H1 (cell line): Measurements from ENCODE around the gene CR2. TPM values are rescaled to one million over a fixed set of nuclear protein-coding genes. Genes with fewer than 3 reads are reported as not detected.

Experiments
- CTCF ChIA-PET: fragments of 300-600 bp; sonication (Branson Sonifier 250); formaldehyde crosslinking; loops from one replicate; lab custom pipeline; 2021; ENCODE audit not compliant: partially characterized antibody; lab: Charles Lee
- POLR2A ChIA-PET: fragments of 300-600 bp; sonication (Branson Sonifier 250); formaldehyde crosslinking; loops from one replicate; lab custom pipeline; 2021; ENCODE audit warnings: inconsistent platforms; ENCODE audit not compliant: partially characterized antibody; lab: Charles Lee
- DNase-seq, 2 experiments: peaks; one replicate each; pipeline versions ENCODE4 v3.0.0 to v3.0.0-alpha.2; 2010 to 2022; ENCODE audit warnings: low spot score in 2 of 2, low read depth in 1 of 2, mixed read lengths in 1 of 2
- FAIRE-seq: peaks from 2 replicates; lab custom pipeline; 2011; peaks lifted over from hg19 to GRCh38; lab: Jason Lieb, UNC
- H2AFZ ChIP-seq: 2 replicates; pipeline ENCODE4 v1.8.1; 2012; ENCODE audit warnings: low read length, inconsistent platforms
- H2AK5ac ChIP-seq: 2 replicates; pipeline ENCODE4 v1.6.1; 2013; ENCODE audit warnings: low read depth, low read length
- H2BK120ac ChIP-seq: replicated peaks from 2 replicates; pipeline ENCODE3; 2013; ENCODE audit warnings: low read depth, low read length, inconsistent platforms
- H2BK12ac ChIP-seq: 2 replicates; pipeline ENCODE4 v1.6.1; 2013; ENCODE audit warnings: low read depth, low read length
- H2BK15ac ChIP-seq: 2 replicates; pipeline ENCODE4 v1.6.1; 2013; ENCODE audit warnings: low read length
- H2BK20ac ChIP-seq: 2 replicates; pipeline ENCODE4 v1.6.1; 2013; ENCODE audit warnings: low read length
- H2BK5ac ChIP-seq: 2 replicates; pipeline ENCODE4 v1.6.1; 2013; ENCODE audit warnings: low read depth, low read length
- H3K14ac ChIP-seq: 2 replicates; pipeline ENCODE4 v1.6.1; 2013; ENCODE audit warnings: inconsistent platforms; ENCODE audit not compliant: insufficient read length
- H3K18ac ChIP-seq: 2 replicates; pipeline ENCODE4 v1.6.1; 2013; ENCODE audit warnings: low read length; ENCODE audit errors: extremely low read depth
- H3K23ac ChIP-seq: 2 replicates; pipeline ENCODE4 v1.6.1; 2013; ENCODE audit warnings: inconsistent platforms; ENCODE audit not compliant: insufficient read length
- H3K23me2 ChIP-seq: 2 replicates; pipeline ENCODE4 v1.6.1; 2013; ENCODE audit warnings: low read depth, low read length
- H3K27ac ChIP-seq: 2 replicates; pipeline ENCODE4 v1.6.1; 2011; ENCODE audit warnings: low read depth, low read length, inconsistent platforms
- H3K27me3 ChIP-seq, 4 experiments: replicated peaks in 1 of 4; 1 replicate in 1 of 4; 2 replicates in 3 of 4; pipeline versions ENCODE4 v1.6.1 to v1.8.1; 2011 to 2013; ENCODE audit warnings: low read length in 3 of 4, mild to moderate bottlenecking in 3 of 4, inconsistent platforms in 2 of 4, mixed read lengths in 2 of 4, moderate library complexity in 1 of 4; ENCODE audit not compliant: control insufficient read depth in 3 of 4, insufficient read depth in 3 of 4; ENCODE audit errors: extremely low read depth in 1 of 4
- H3K36me3 ChIP-seq, 4 experiments: 2 replicates each; pipeline versions ENCODE4 v1.6.1 to v1.8.1; 2011 to 2013; ENCODE audit warnings: mild to moderate bottlenecking in 4 of 4, low read length in 3 of 4, moderate library complexity in 2 of 4, control low read depth in 1 of 4, inconsistent platforms in 1 of 4; ENCODE audit not compliant: insufficient read depth in 4 of 4, control insufficient read depth in 2 of 4
- H3K4ac ChIP-seq: replicated peaks from 2 replicates; pipeline ENCODE3; 2013; ENCODE audit warnings: low read length, low read depth, mixed read lengths, inconsistent platforms; ENCODE audit not compliant: insufficient read length
- H3K4me1 ChIP-seq, 4 experiments: replicated peaks in 1 of 4; 1 replicate in 1 of 4; 2 replicates in 3 of 4; pipeline versions ENCODE4 v1.6.1 to v1.8.1; 2011 to 2013; ENCODE audit warnings: low read length in 3 of 4, inconsistent platforms in 2 of 4, mixed read lengths in 1 of 4; ENCODE audit not compliant: insufficient read depth in 4 of 4, control insufficient read depth in 3 of 4
- H3K4me2 ChIP-seq, 2 experiments: 2 replicates each; pipeline versions ENCODE4 v1.6.1 to v1.8.1; 2011 to 2013; ENCODE audit warnings: low read depth in 2 of 2, low read length in 2 of 2, control low read depth in 1 of 2, inconsistent platforms in 1 of 2, mild to moderate bottlenecking in 1 of 2; ENCODE audit not compliant: insufficient read depth in 1 of 2
- H3K4me3 ChIP-seq, 4 experiments: fragments of 200-600, 300-600 bp in 1 of 4; sonication (generic), shearing (Covaris generic), sonication (Bioruptor Twin) in 1 of 4; 2 replicates each; pipeline versions ENCODE4 v1.5.1 to v1.8.1; 2011 to 2016; ENCODE audit warnings: low read length in 4 of 4, low read depth in 3 of 4, control low read depth in 2 of 4, inconsistent platforms in 2 of 4, mild to moderate bottlenecking in 2 of 4, mixed read lengths in 1 of 4, moderate library complexity in 1 of 4; ENCODE audit not compliant: insufficient read depth in 2 of 4; ENCODE audit errors: extremely low read depth in 1 of 4
- H3K56ac ChIP-seq: replicated peaks from 2 replicates; pipeline ENCODE3; 2013; ENCODE audit warnings: low read depth, mild to moderate bottlenecking, mixed read lengths, low read length, inconsistent platforms; ENCODE audit not compliant: insufficient read length
- H3K79me1 ChIP-seq: 2 replicates; pipeline ENCODE4 v1.6.1; 2013; ENCODE audit warnings: low read depth, low read length, control low read depth
- H3K79me2 ChIP-seq, 2 experiments: 2 replicates each; pipeline versions ENCODE4 v1.6.1 to v1.8.1; 2012 to 2013; ENCODE audit warnings: low read length in 2 of 2, mild to moderate bottlenecking in 2 of 2, inconsistent platforms in 1 of 2; ENCODE audit not compliant: insufficient read depth in 2 of 2, control insufficient read depth in 1 of 2
- H3K9ac ChIP-seq, 4 experiments: replicated peaks in 1 of 4; 1 replicate in 1 of 4; 2 replicates in 3 of 4; pipeline versions ENCODE4 v1.6.1 to v1.8.1; 2011 to 2013; ENCODE audit warnings: low read depth in 3 of 4, low read length in 3 of 4, control low read depth in 2 of 4, mild to moderate bottlenecking in 2 of 4, moderate library complexity in 2 of 4, inconsistent platforms in 1 of 4; ENCODE audit errors: extremely low read depth in 1 of 4
- H3K9me3 ChIP-seq, 2 experiments: 2 replicates each; pipeline versions ENCODE4 v1.6.1 to v1.8.1; 2012 to 2013; ENCODE audit warnings: mild to moderate bottlenecking in 2 of 2, moderate library complexity in 2 of 2, control low read depth in 1 of 2, inconsistent platforms in 1 of 2, low read depth in 1 of 2, low read length in 1 of 2, mixed read lengths in 1 of 2; ENCODE audit not compliant: insufficient read depth in 2 of 2
- H4K20me1 ChIP-seq, 2 experiments: replicated peaks in 1 of 2; 2 replicates each; pipeline versions ENCODE3 to v1.8.1; 2011 to 2013; ENCODE audit warnings: inconsistent platforms in 2 of 2, low read length in 2 of 2, mild to moderate bottlenecking in 1 of 2; ENCODE audit not compliant: insufficient read depth in 2 of 2, control insufficient read depth in 1 of 2
- H4K5ac ChIP-seq: 2 replicates; pipeline ENCODE4 v1.6.1; 2013; ENCODE audit warnings: low read length, low read depth, mixed read lengths, inconsistent platforms; ENCODE audit not compliant: insufficient read length
- H4K8ac ChIP-seq: 2 replicates; pipeline ENCODE4 v1.8.0; 2013; ENCODE audit warnings: mild to moderate bottlenecking, moderate library complexity, low read length, inconsistent platforms; ENCODE audit not compliant: insufficient read depth; ENCODE audit errors: extremely low read depth
- H4K91ac ChIP-seq: replicated peaks from 2 replicates; pipeline ENCODE3; 2013; ENCODE audit warnings: low read length, mixed read lengths, inconsistent platforms; ENCODE audit not compliant: insufficient read length
- CHD2 ChIP-seq: IDR thresholded peaks from 2 replicates; pipeline ENCODE4 v1.6.1; 2012; ENCODE audit warnings: low read length, improper control_type of control experiment
- CTBP2 ChIP-seq: IDR thresholded peaks from 2 replicates; pipeline ENCODE4 v1.7.0; 2011; ENCODE audit warnings: borderline replicate concordance, mild to moderate bottlenecking, moderate library complexity, mixed read lengths, low read length; ENCODE audit not compliant: insufficient read depth, insufficient read length
- CTCF ChIP-seq, 3 experiments: IDR thresholded peaks; 1 replicate in 2 of 3; 2 replicates in 1 of 3; pipeline versions ENCODE4 v1.5.1 to v1.6.1; 2011; ENCODE audit warnings: low read length in 3 of 3, mild to moderate bottlenecking in 3 of 3, inconsistent platforms in 2 of 3, low read depth in 1 of 3, moderate library complexity in 1 of 3; ENCODE audit not compliant: insufficient read depth in 1 of 3; ENCODE audit errors: control extremely low read depth in 1 of 3
- E2F6 ChIP-seq: IDR thresholded peaks from 2 replicates; pipeline ENCODE4 v1.6.1; 2012; ENCODE audit warnings: inconsistent platforms
- EP300 ChIP-seq, 2 experiments: IDR thresholded peaks; 1 replicate in 1 of 2; 2 replicates in 1 of 2; pipeline ENCODE4 v1.6.1; 2011 to 2012; ENCODE audit warnings: low read depth in 2 of 2, low read length in 2 of 2, mild to moderate bottlenecking in 2 of 2, borderline replicate concordance in 1 of 2, inconsistent platforms in 1 of 2, moderate library complexity in 1 of 2
- JUN ChIP-seq: IDR thresholded peaks from 2 replicates; pipeline ENCODE4 v1.6.1; 2011; ENCODE audit warnings: low read depth, mild to moderate bottlenecking, improper control_type of control experiment, low read length
- POLR2A ChIP-seq, 2 experiments: IDR thresholded peaks; 1 replicate in 1 of 2; 2 replicates in 1 of 2; pipeline ENCODE4 v1.6.1; 2011; ENCODE audit warnings: low read depth in 2 of 2, low read length in 2 of 2, mild to moderate bottlenecking in 2 of 2; ENCODE audit errors: control extremely low read depth in 1 of 2
- WGBS, 2 experiments: shearing (Covaris generic) in 1 of 2; methylation state at CpG; one replicate each; pipeline versions ENCODE4 v1.1.6 to v1.1.7; 2013 to 2015; ENCODE audit warnings: low lambda C conversion rate in 2 of 2, mixed read lengths in 2 of 2, inconsistent platforms in 1 of 2, low coverage in 1 of 2, missing lambda C conversion rate in 1 of 2; ENCODE audit not compliant: insufficient replicate concordance in 2 of 2, insufficient coverage in 1 of 2, insufficient read length in 1 of 2; ENCODE audit errors: extremely low coverage in 1 of 2, missing lambda C conversion rate in 1 of 2; 5-methylcytosine and 5-hydroxymethylcytosine counted together
- polyA plus RNA-seq, 7 experiments: library from polyadenylated mRNA; depleted of rRNA in 3 of 7; stranded (reverse) in 5 of 7; unstranded in 2 of 7; fragments of >200 nt in 5 of 7; fragments of 200-250 nt in 2 of 7; gene quantifications; 1 replicate in 5 of 7; 2 replicates in 1 of 7; 4 replicates in 1 of 7; pipeline versions ENCODE4 v1.2.1 to v1.2.3, GENCODE V29; 2011 to 2013; ENCODE audit warnings: missing spikeins in 2 of 7, mixed read lengths in 2 of 7
- total RNA-seq: library from RNA; stranded (reverse); fragmentation: NEBNext Ultra II Directional; extraction: Animal tissue kit (Norgen Biotek cat#: 25700); gene quantifications from 2 replicates; pipeline ENCODE4 v1.2.1, GENCODE V29; 2021

The CR2 gene
- total and polyA plus RNA-seq, 2 of the 8 experiments (the other 6 are each of a cell fraction or from before 2014, with no cell fraction given), result 1.7 to 3.0 TPM

- Histone ChIP-seq H2BK15ac (no peak overlapping the region), H3K36me3 (no peaks in the 10 kb centered on the region), H3K23me2 (no peaks in the 10 kb centered on the region), H3K18ac (no peak overlapping the region), H3K4me3 (no peak overlapping the region), H2AFZ (no peak overlapping the region), H3K9ac (no peak overlapping the region), H2BK12ac (no peak overlapping the region), H2BK20ac (no peak overlapping the region), H3K27ac (no peak overlapping the region), H3K4me2 (no peak overlapping the region), H4K8ac (no peak overlapping the region), H3K23ac (no peak overlapping the region), H2BK5ac (no peak overlapping the region), H4K91ac (no peak overlapping the region), H2BK120ac (no peak overlapping the region), H3K4ac (no peak overlapping the region), H4K20me1 (no peaks in the 10 kb centered on the region), H3K56ac (no peak overlapping the region), H2AK5ac (no peak overlapping the region), H3K79me2 (no peaks in the 10 kb centered on the region), H3K9me3 (no peaks in the 10 kb centered on the region; a peak in 1 of 4 replicates), H4K5ac (no peak overlapping the region), H3K14ac (no peak overlapping the region), H3K27me3 (no peaks in the 10 kb centered on the region), H3K4me1 (no peaks in the 10 kb centered on the region), H3K79me1 (no peaks in the 10 kb centered on the region)
- FAIRE-seq (no peak), DNase-seq (no peak)
- ChIA-PET POLR2A (no interaction called here), CTCF (no interaction called here)
- WGBS, 2 experiments, result 72% methylated on average over 2 of the region's 2 CpGs; no CpG with 5 or more reads in 1 of the 2 experiments
- TF ChIP-seq CHD2 (no peak), JUN (no peak), CTBP2 (no peak), POLR2A (IDR thresholded peaks at IDR 0.05; ENCODE audit: control extremely low read depth in 1 of 2, low read depth in 2 of 2, low read length in 2 of 2) (no peak), EP300 (IDR thresholded peaks at IDR 0.05; ENCODE audit: borderline replicate concordance in 1 of 2, low read depth in 2 of 2, low read length in 2 of 2) (no peak), E2F6 (no peak), CTCF (IDR thresholded peaks at IDR 0.05; ENCODE audit: control extremely low read depth in 1 of 3, insufficient read depth in 1 of 3, low read depth in 1 of 3, low read length in 3 of 3) (no peak)
Measured at GRCh38 chr1:207429963-207430362, 24.2 kb upstream of the CR2 start.
